Measurements from ENCODE around the gene PARM1. TPM values are rescaled to one million over a fixed set of nuclear protein-coding genes. Genes with fewer than 3 reads are reported as not detected.

Gene PARM1
- total and polyA plus RNA-seq, 2 of the 4 experiments (the other 2 are of a cell fraction), result 0.07 to 0.18 TPM

DNA sequence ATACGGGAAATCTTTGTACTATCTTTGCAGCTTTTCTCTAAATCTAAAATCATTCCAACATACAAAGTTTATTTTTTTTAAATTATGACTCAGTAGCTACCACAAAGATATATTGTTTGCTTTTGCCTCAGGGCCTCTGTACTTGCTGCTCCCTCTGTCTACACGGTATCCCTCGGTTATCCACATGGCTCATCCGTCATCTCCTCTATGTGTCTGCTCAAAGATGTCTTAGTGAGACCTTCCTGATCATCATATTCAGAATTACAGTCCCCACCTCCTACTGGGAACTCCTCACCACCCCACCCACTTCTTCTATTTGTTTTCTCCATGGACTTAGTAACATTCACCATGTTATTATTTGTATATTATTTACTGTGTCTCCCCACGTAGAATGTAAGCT, 107.8 kb downstream of the PARM1 start:
- Histone ChIP-seq H3K14ac (replicated peaks; ENCODE audit: low read depth, low read length) (no peak overlapping the region), H3K79me1 (ENCODE audit: low read depth in 1 of 2, low read length in 2 of 2) (no peaks in the 10 kb centered on the region), H3K23ac (ENCODE audit: low read depth, low read length) (no peak overlapping the region), H4K20me1 (ENCODE audit: insufficient read depth, low read length) (no peaks in the 10 kb centered on the region), H3K9ac (ENCODE audit: low read depth, low read length) (no peak overlapping the region), H4K5ac (ENCODE audit: low read depth, low read length) (no peak overlapping the region), H3K4me1 (ENCODE audit: control insufficient read depth, insufficient read depth, low read length) (no peaks in the 10 kb centered on the region), H4K91ac (ENCODE audit: insufficient read depth, low read depth, low read length) (no peak overlapping the region), H3K4me3 (ENCODE audit: insufficient read depth, low read depth, low read length) (no peak overlapping the region), H3K27me3 (ENCODE audit: control insufficient read depth, insufficient read depth, low read length) (no peaks in the 10 kb centered on the region), H3K36me3 (ENCODE audit: control insufficient read depth, insufficient read depth, low read length) (no peaks in the 10 kb centered on the region), H3K9me1 (ENCODE audit: insufficient read depth, low read length) (no peaks in the 10 kb centered on the region), H4K8ac (ENCODE audit: low read depth in 2 of 2, low read length in 2 of 2) (no peak overlapping the region), H2BK5ac (ENCODE audit: low read depth, low read length, poor library complexity, severe bottlenecking) (no peak overlapping the region), H2AFZ (replicated peaks; ENCODE audit: low read length, poor library complexity) (no peak overlapping the region), H2AK5ac (ENCODE audit: low read depth, low read length) (no peak overlapping the region), H2BK120ac (ENCODE audit: low read depth, low read length) (no peak overlapping the region), H3K18ac (ENCODE audit: low read depth, low read length) (no peak overlapping the region), H2BK15ac (ENCODE audit: low read depth, low read length) (no peak overlapping the region), H3K4ac (ENCODE audit: low read depth, low read length) (no peak overlapping the region), H2BK20ac (ENCODE audit: low read depth, low read length) (no peak overlapping the region), H2AK9ac (replicated peaks; ENCODE audit: low read depth, low read length, poor library complexity) (no peak overlapping the region), H3K56ac (ENCODE audit: extremely low read depth, insufficient read depth, low read length) (no peak overlapping the region), H3K9me3 (ENCODE audit: control insufficient read depth, insufficient read depth, low read length) (no peaks in the 10 kb centered on the region), H3K27ac (ENCODE audit: insufficient read depth, low read length) (no peak overlapping the region), H3K4me2 (ENCODE audit: low read depth, low read length) (no peak overlapping the region)
- ATAC-seq (ENCODE audit: low read depth), result no peak
- TF ChIP-seq, protein P1, sequence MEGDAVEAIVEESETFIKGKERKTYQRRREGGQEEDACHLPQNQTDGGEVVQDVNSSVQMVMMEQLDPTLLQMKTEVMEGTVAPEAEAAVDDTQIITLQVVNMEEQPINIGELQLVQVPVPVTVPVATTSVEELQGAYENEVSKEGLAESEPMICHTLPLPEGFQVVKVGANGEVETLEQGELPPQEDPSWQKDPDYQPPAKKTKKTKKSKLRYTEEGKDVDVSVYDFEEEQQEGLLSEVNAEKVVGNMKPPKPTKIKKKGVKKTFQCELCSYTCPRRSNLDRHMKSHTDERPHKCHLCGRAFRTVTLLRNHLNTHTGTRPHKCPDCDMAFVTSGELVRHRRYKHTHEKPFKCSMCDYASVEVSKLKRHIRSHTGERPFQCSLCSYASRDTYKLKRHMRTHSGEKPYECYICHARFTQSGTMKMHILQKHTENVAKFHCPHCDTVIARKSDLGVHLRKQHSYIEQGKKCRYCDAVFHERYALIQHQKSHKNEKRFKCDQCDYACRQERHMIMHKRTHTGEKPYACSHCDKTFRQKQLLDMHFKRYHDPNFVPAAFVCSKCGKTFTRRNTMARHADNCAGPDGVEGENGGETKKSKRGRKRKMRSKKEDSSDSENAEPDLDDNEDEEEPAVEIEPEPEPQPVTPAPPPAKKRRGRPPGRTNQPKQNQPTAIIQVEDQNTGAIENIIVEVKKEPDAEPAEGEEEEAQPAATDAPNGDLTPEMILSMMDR (conservative IDR thresholded peaks at IDR 0.05; ENCODE audit: low read depth, low read length), result no peak
- TF ChIP-seq, protein P2, sequence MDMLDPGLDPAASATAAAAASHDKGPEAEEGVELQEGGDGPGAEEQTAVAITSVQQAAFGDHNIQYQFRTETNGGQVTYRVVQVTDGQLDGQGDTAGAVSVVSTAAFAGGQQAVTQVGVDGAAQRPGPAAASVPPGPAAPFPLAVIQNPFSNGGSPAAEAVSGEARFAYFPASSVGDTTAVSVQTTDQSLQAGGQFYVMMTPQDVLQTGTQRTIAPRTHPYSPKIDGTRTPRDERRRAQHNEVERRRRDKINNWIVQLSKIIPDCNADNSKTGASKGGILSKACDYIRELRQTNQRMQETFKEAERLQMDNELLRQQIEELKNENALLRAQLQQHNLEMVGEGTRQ (IDR thresholded peaks at IDR 0.05; ENCODE audit: low read depth, low read length), result no peak
- TF ChIP-seq MAFK (IDR thresholded peaks at IDR 0.05; ENCODE audit: low read depth, low read length) (no peak), RCOR1 (IDR thresholded peaks at IDR 0.05; ENCODE audit: insufficient replicate concordance, low read length) (no peak), CEBPB (IDR thresholded peaks at IDR 0.05; ENCODE audit: low read depth, low read length) (no peak), FOS (IDR thresholded peaks at IDR 0.05; ENCODE audit: low read depth, low read length) (no peak), NFE2L2 (IDR thresholded peaks at IDR 0.05; ENCODE audit: low read depth, low read length) (no peak), CHD1 (IDR thresholded peaks at IDR 0.05; ENCODE audit: low read depth, low read length) (no peak), POLR2A (IDR thresholded peaks at IDR 0.05; ENCODE audit: low read depth, low read length) (no peak), BHLHE40 (IDR thresholded peaks at IDR 0.05; ENCODE audit: low read depth, low read length) (no peak), MXI1 (IDR thresholded peaks at IDR 0.05; ENCODE audit: borderline replicate concordance, low read depth, low read length) (no peak), RFX5 (IDR thresholded peaks at IDR 0.05; ENCODE audit: low read depth, low read length) (no peak), SMC3 (IDR thresholded peaks at IDR 0.05; ENCODE audit: low read depth, low read length) (no peak), MAZ (IDR thresholded peaks at IDR 0.05; ENCODE audit: borderline replicate concordance, low read depth, low read length) (no peak), RAD21 (IDR thresholded peaks at IDR 0.05; ENCODE audit: low read length) (no peak)
- TF ChIP-seq, protein P3, sequence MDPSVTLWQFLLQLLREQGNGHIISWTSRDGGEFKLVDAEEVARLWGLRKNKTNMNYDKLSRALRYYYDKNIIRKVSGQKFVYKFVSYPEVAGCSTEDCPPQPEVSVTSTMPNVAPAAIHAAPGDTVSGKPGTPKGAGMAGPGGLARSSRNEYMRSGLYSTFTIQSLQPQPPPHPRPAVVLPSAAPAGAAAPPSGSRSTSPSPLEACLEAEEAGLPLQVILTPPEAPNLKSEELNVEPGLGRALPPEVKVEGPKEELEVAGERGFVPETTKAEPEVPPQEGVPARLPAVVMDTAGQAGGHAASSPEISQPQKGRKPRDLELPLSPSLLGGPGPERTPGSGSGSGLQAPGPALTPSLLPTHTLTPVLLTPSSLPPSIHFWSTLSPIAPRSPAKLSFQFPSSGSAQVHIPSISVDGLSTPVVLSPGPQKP (IDR thresholded peaks at IDR 0.05; ENCODE audit: borderline replicate concordance, low read depth, low read length), result no peak
- in situ Hi-C loops (cut with MboI; ENCODE audit: low sequenced_read_pairs), result no loop called here
- no peak for DNase-seq
- no TSS peak for BruUV-seq (replicated peaks)
- CTCF ChIA-PET, result no interaction called here
- intact Hi-C loops (cut with micrococcal nuclease), result no loop called here
- dilution Hi-C loops (cut with HindIII; ENCODE audit: low sequenced_read_pairs, unreplicated experiment), result no loop called here
- WGBS, 2 experiments (ENCODE audit: extremely low coverage in 2 of 2, insufficient read length in 1 of 2), result 64% methylated on average over 2 of the region's 5 CpGs; no CpG with 5 or more reads in 1 of the 2 experiments
- POLR2A ChIA-PET (ENCODE audit: unreplicated experiment), result no interaction called here
